Measurements from ENCODE around the gene SEPTIN12.

DNA sequence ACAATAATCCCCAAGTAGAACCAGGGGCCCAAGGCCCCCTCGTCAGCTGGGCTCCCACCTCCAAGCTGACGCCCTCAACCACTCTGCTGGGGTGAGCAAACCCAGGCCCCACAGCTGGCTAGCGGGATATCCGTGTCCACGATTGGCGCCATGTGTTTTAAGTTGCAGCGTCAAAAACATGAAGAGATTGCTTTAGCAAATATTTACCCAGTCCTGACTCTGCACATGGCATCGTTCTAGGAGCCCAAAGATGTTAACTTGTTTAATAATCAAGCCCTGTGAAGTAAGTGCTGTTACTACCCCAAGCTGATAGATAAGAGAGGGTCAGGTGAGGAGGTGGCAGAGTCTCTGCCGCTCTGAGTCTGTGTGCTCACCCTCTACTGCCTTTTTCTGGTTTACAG, 344 bp upstream of the SEPTIN12 start:
- TF ChIP-seq, protein P1, sequence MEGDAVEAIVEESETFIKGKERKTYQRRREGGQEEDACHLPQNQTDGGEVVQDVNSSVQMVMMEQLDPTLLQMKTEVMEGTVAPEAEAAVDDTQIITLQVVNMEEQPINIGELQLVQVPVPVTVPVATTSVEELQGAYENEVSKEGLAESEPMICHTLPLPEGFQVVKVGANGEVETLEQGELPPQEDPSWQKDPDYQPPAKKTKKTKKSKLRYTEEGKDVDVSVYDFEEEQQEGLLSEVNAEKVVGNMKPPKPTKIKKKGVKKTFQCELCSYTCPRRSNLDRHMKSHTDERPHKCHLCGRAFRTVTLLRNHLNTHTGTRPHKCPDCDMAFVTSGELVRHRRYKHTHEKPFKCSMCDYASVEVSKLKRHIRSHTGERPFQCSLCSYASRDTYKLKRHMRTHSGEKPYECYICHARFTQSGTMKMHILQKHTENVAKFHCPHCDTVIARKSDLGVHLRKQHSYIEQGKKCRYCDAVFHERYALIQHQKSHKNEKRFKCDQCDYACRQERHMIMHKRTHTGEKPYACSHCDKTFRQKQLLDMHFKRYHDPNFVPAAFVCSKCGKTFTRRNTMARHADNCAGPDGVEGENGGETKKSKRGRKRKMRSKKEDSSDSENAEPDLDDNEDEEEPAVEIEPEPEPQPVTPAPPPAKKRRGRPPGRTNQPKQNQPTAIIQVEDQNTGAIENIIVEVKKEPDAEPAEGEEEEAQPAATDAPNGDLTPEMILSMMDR (IDR thresholded peaks at IDR 0.05): no peak
- TF ChIP-seq POLR2A (IDR thresholded peaks at IDR 0.05): no peak

All from thyroid gland (tissue), 4 donors.